Keratinocyte (primary cell): Measurements from ENCODE around the gene LTBP2.

Experiments used
- CTCF ChIP-seq, 3 experiments: IDR thresholded peaks in 1 of 3; conservative IDR thresholded peaks in 1 of 3; optimal IDR thresholded peaks in 1 of 3; 2 replicates in 2 of 3; 3 replicates in 1 of 3; pipeline versions ENCODE3 to v1.5.1; 2011; ENCODE audit warnings: low read length in 3 of 3, mild to moderate bottlenecking in 3 of 3, moderate library complexity in 2 of 3, control low read depth in 1 of 3, inconsistent platforms in 1 of 3; ENCODE audit not compliant: insufficient read depth in 2 of 3; ENCODE audit errors: extremely low read depth in 1 of 3
- EZH2 ChIP-seq: IDR thresholded peaks from one replicate; pipeline ENCODE4 v1.6.1; 2012; ENCODE audit warnings: inconsistent platforms, mild to moderate bottlenecking, low read length, moderate library complexity

- no peak for TF ChIP-seq CTCF (optimal IDR thresholded peaks at IDR 0.05 in 1 of 3, IDR thresholded peaks at IDR 0.05 in 1 of 3, conservative IDR thresholded peaks at IDR 0.05 in 1 of 3; ENCODE audit: extremely low read depth in 1 of 3, insufficient read depth in 2 of 3, low read length in 3 of 3)
- no peak for TF ChIP-seq EZH2
Measured at GRCh38 chr14:74574706-74575105, 37.3 kb downstream of the LTBP2 start.
